Fibroblast of lung (primary cell): Measurements from ENCODE around the gene SELENOI.

ENCODE experiments used
- EZH2 ChIP-seq: IDR thresholded peaks from 2 replicates; pipeline ENCODE4 v1.5.1; 2012; ENCODE audit warnings: low read length, control low read depth, mild to moderate bottlenecking; ENCODE audit errors: missing control alignments
- TF ChIP-seq, protein P1 (sequence below), 2 donors: IDR thresholded peaks in 1 of 2; conservative IDR thresholded peaks in 1 of 2; 1 replicate in 1 of 2; 2 replicates in 1 of 2; pipeline ENCODE4 v1.5.1; 2011 to 2012; ENCODE audit warnings: low read length in 2 of 2, control low read depth in 1 of 2, inconsistent platforms in 1 of 2, low read depth in 1 of 2, mild to moderate bottlenecking in 1 of 2

DNA sequence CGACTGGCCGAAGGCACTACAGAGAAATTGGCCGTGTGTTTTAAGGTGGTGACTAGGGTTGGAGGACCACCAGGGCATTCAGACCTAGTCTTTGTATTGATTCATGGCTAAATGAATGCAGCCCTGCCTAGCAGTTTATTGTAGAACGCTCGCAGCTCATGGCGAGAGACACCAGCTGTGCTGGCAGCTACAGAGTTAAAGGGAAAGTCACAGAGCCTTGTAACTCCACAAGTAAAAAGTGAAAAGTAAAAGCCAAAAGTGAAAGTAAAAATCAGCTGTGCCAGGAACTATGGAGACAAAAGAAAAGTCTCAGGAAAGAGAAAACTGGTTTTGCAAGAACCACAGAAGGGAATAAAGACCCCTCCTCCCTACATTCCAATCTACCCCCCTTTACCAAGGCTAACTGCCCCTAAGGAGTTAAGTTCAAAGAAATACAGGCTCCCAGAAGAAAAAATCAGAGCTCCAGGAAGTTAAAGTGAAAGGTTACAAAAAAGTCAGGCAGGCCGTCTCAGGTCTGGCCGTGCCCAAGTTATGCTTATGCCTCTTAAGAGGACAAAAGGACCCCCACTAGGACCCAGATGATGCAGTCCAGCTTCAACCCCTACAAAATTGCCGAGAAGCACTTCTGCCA is 46.4 kb upstream of the SELENOI start:
- TF ChIP-seq, protein P1, sequence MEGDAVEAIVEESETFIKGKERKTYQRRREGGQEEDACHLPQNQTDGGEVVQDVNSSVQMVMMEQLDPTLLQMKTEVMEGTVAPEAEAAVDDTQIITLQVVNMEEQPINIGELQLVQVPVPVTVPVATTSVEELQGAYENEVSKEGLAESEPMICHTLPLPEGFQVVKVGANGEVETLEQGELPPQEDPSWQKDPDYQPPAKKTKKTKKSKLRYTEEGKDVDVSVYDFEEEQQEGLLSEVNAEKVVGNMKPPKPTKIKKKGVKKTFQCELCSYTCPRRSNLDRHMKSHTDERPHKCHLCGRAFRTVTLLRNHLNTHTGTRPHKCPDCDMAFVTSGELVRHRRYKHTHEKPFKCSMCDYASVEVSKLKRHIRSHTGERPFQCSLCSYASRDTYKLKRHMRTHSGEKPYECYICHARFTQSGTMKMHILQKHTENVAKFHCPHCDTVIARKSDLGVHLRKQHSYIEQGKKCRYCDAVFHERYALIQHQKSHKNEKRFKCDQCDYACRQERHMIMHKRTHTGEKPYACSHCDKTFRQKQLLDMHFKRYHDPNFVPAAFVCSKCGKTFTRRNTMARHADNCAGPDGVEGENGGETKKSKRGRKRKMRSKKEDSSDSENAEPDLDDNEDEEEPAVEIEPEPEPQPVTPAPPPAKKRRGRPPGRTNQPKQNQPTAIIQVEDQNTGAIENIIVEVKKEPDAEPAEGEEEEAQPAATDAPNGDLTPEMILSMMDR (conservative IDR thresholded peaks at IDR 0.05 in 1 of 2, IDR thresholded peaks at IDR 0.05 in 1 of 2; ENCODE audit: low read depth in 1 of 2, low read length in 2 of 2), result no peak
- no peak for TF ChIP-seq EZH2
